Mesodermal cell (in vitro differentiated cells): ENCODE measurements around the gene PARP2. TPM values are rescaled to one million over a fixed set of nuclear protein-coding genes. Genes with fewer than 3 reads are reported as not detected.
A peak's percentile ranks its signal among the peaks of the same experiment; 100 is the strongest.

Source experiments
- H3K27ac ChIP-seq: 2 replicates; pipeline ENCODE4 v1.7.0; 2013; ENCODE audit warnings: mild to moderate bottlenecking, low read depth, low read length, moderate library complexity; ENCODE audit not compliant: severe bottlenecking
- H3K36me3 ChIP-seq: 2 replicates; pipeline ENCODE4 v1.7.1; 2013; ENCODE audit warnings: mild to moderate bottlenecking, low read length, moderate library complexity; ENCODE audit not compliant: control insufficient read depth, insufficient read depth
- H3K4me1 ChIP-seq: one replicate; pipeline ENCODE4 v1.7.1; 2013; ENCODE audit warnings: mild to moderate bottlenecking, low read length; ENCODE audit not compliant: insufficient read depth, control insufficient read depth, poor library complexity, severe bottlenecking
- H3K4me3 ChIP-seq: 2 replicates; pipeline ENCODE4 v1.7.0; 2013; ENCODE audit warnings: low read length, control low read depth, mild to moderate bottlenecking; ENCODE audit not compliant: insufficient read depth, poor library complexity, severe bottlenecking; ENCODE audit errors: extremely low read depth
- H3K9me3 ChIP-seq: 2 replicates; pipeline ENCODE4 v1.7.1; 2013; ENCODE audit warnings: mild to moderate bottlenecking, low read length, moderate library complexity; ENCODE audit not compliant: control insufficient read depth
- WGBS, 2 experiments: methylation state at CpG; one replicate each; pipeline ENCODE4 v1.1.5; 2013; ENCODE audit warnings: missing lambda C conversion rate in 2 of 2; ENCODE audit not compliant: insufficient coverage in 2 of 2; 5-methylcytosine and 5-hydroxymethylcytosine counted together
- polyA plus RNA-seq, 2 experiments: library from polyadenylated mRNA; stranded (reverse); fragments of 50-300 nt; gene quantifications; one replicate each; pipeline ENCODE4 v1.2.3, GENCODE V29; 2013

The PARP2 gene
- polyA plus RNA-seq (2013, experiment 1 of 2): 37.3 TPM
- polyA plus RNA-seq (2013, experiment 2 of 2): 41.2 TPM

- H3K9me3 ChIP-seq: no peaks in the 10 kb centered on the region
- peak within 1 kb of the TSS; percentile 99 for H3K27ac ChIP-seq
- 0 to 1% methylated on average over 27 to 33 of the region's 50 CpGs for WGBS, 2 experiments
- peak within 1 kb of the TSS; percentile 85 for H3K4me3 ChIP-seq
- peaks cover 31% of the 10 kb centered on the region for H3K36me3 ChIP-seq
- peaks cover 3% of the 10 kb centered on the region for H3K4me1 ChIP-seq
Measured at GRCh38 chr14:20343092-20343861, at the start of gene PARP2. Gene PARP2 (plus strand): TSS chr14:20343635. CDS start chr14:20343642, 7 bp downstream.

GRCh38 chr14:20294636-20295035 lies 48.8 kb upstream of the PARP2 start:
- WGBS, 2 experiments: 80 to 100% methylated on average over 2 of the region's 2 CpGs
- H3K4me1 ChIP-seq: no peaks in the 10 kb centered on the region

GRCh38 chr14:20295067-20295466 lies 48.4 kb upstream of the PARP2 start:
- H3K4me3 ChIP-seq: no peak overlapping the region
- 100% methylated on average over 3 of the region's 4 CpGs for WGBS, 2 experiments
- no peak overlapping the region for H3K27ac ChIP-seq
- no peaks in the 10 kb centered on the region for H3K4me1 ChIP-seq
- no peaks in the 10 kb centered on the region for H3K9me3 ChIP-seq
- peaks cover 67% of the 10 kb centered on the region for H3K36me3 ChIP-seq

More at GRCh38 chr14:20294636-20295035, 48.8 kb upstream of the PARP2 start:
- peaks cover 68% of the 10 kb centered on the region for H3K36me3 ChIP-seq
- H3K27ac ChIP-seq: no peak overlapping the region
- H3K4me3 ChIP-seq: no peak overlapping the region
- no peaks in the 10 kb centered on the region for H3K9me3 ChIP-seq

GRCh38 chr14:20302042-20302755 lies 41.2 kb upstream of the PARP2 start:
- H3K9me3 ChIP-seq: no peaks in the 10 kb centered on the region
- WGBS, 2 experiments: no CpG with 5 or more reads among the region's 1 CpG
- no peak overlapping the region for H3K27ac ChIP-seq

GRCh38 chr14:20305265-20306078 lies 38.0 kb upstream of the PARP2 start, which contains the start of gene TTC5:
Gene TTC5 (minus strand): TSS chr14:20305951. CDS start chr14:20305937, 14 bp downstream.
- H3K4me1 ChIP-seq: peaks cover 5% of the 10 kb centered on the region
- H3K36me3 ChIP-seq: peaks cover 12% of the 10 kb centered on the region

More at GRCh38 chr14:20302042-20302755, 41.2 kb upstream of the PARP2 start:
- no peak overlapping the region for H3K4me3 ChIP-seq
- H3K4me1 ChIP-seq: peaks cover 5% of the 10 kb centered on the region
- H3K36me3 ChIP-seq: peaks cover 35% of the 10 kb centered on the region

GRCh38 chr14:20306079-20306423 lies 37.4 kb upstream of the PARP2 start:
- Histone ChIP-seq H3K36me3 (peaks cover 7% of the 10 kb centered on the region), H3K4me3 (peak overlapping the region; percentile 60), H3K9me3 (no peaks in the 10 kb centered on the region), H3K4me1 (peaks cover 5% of the 10 kb centered on the region), H3K27ac (no peak overlapping the region)
- WGBS, 2 experiments: no CpG with 5 or more reads among the region's 1 CpG

More at GRCh38 chr14:20305265-20306078, 38.0 kb upstream of the PARP2 start, which contains the start of gene TTC5:
- H3K27ac ChIP-seq: no peak within 1 kb of the TSS
- no peaks in the 10 kb centered on the region for H3K9me3 ChIP-seq
- H3K4me3 ChIP-seq: peak within 1 kb of the TSS; percentile 60
- WGBS, 2 experiments: 0 to 1% methylated on average over 25 of the region's 27 CpGs

GRCh38 chr14:20314026-20314425 lies 29.4 kb upstream of the PARP2 start:
- Histone ChIP-seq H3K36me3 (peaks cover 76% of the 10 kb centered on the region), H3K4me1 (no peaks in the 10 kb centered on the region), H3K4me3 (no peak overlapping the region), H3K9me3 (no peaks in the 10 kb centered on the region), H3K27ac (no peak overlapping the region)
- WGBS, 2 experiments: 57% methylated on average over 1 of the region's 2 CpGs; no CpG with 5 or more reads in 1 of the 2 experiments

- 95 to 96% methylated on average over 15 of the region's 16 CpGs for WGBS, 2 experiments
Measured at GRCh38 chr14:20317720-20318119, 25.7 kb upstream of the PARP2 start.

GRCh38 chr14:20327005-20327869 lies 16.2 kb upstream of the PARP2 start:
- 100% methylated on average over 4 of the region's 8 CpGs; no CpG with 5 or more reads in 1 of the 2 experiments for WGBS, 2 experiments
- Histone ChIP-seq H3K4me1 (peaks cover 7% of the 10 kb centered on the region), H3K4me3 (no peak overlapping the region), H3K27ac (no peak overlapping the region), H3K36me3 (peaks cover 70% of the 10 kb centered on the region), H3K9me3 (no peaks in the 10 kb centered on the region)

More at GRCh38 chr14:20317720-20318119, 25.7 kb upstream of the PARP2 start:
- H3K4me3 ChIP-seq: no peak overlapping the region
- H3K4me1 ChIP-seq: no peaks in the 10 kb centered on the region
- H3K27ac ChIP-seq: no peak overlapping the region
- peaks cover 96% of the 10 kb centered on the region for H3K36me3 ChIP-seq
- H3K9me3 ChIP-seq: no peaks in the 10 kb centered on the region
